Naive thymus-derived CD4-positive, alpha-beta T cell (primary cell): ENCODE data around the gene ANKRD39. TPM values are rescaled to one million over a fixed set of nuclear protein-coding genes. Genes with fewer than 3 reads are reported as not detected.

Experiments used
- ATAC-seq: fragments of 150-1000 bp; cut with Tn5 transposase; 2 replicates; pipeline ENCODE4 v1.10.0; 2021; ENCODE audit warnings: mild to moderate bottlenecking, moderate library complexity
- CTCF ChIA-PET: fragments of 350-600 bp; sonication (Branson Sonifier 250); formaldehyde crosslinking; loops from one replicate; lab custom pipeline; 2021; ENCODE audit warnings: antibody characterized with exemption; lab: Charles Lee
- POLR2A ChIA-PET: fragments of 350-600 bp; sonication (Branson Sonifier 250); formaldehyde crosslinking; loops from one replicate; lab custom pipeline; 2021; ENCODE audit warnings: antibody characterized with exemption, inconsistent platforms; lab: Charles Lee
- DNase-seq, 9 donors: peaks; one replicate each; pipeline versions ENCODE4 v3.0.0 to v3.0.0-alpha.2; 2020 to 2022; ENCODE audit warnings: mixed read lengths in 1 of 9
- H3K27ac ChIP-seq: one replicate; pipeline ENCODE4 v1.7.0; 2013; ENCODE audit warnings: mild to moderate bottlenecking, low read depth, low read length, moderate library complexity
- H3K27me3 ChIP-seq, 2 donors: one replicate each; pipeline ENCODE4 v1.7.0; 2013; ENCODE audit warnings: low read length in 2 of 2, mild to moderate bottlenecking in 2 of 2, moderate library complexity in 2 of 2; ENCODE audit not compliant: control insufficient read depth in 2 of 2, insufficient read depth in 2 of 2
- H3K36me3 ChIP-seq, 3 experiments: 1 replicate in 2 of 3; 2 replicates in 1 of 3; pipeline ENCODE4 v1.7.0; 2013; ENCODE audit warnings: low read length in 3 of 3, mild to moderate bottlenecking in 3 of 3, moderate library complexity in 1 of 3; ENCODE audit not compliant: insufficient read depth in 3 of 3, control insufficient read depth in 2 of 3
- H3K4me1 ChIP-seq, 2 donors: one replicate each; pipeline ENCODE4 v1.7.0; 2013; ENCODE audit warnings: low read length in 2 of 2, mild to moderate bottlenecking in 2 of 2, moderate library complexity in 1 of 2; ENCODE audit not compliant: control insufficient read depth in 2 of 2, insufficient read depth in 2 of 2
- H3K4me3 ChIP-seq: 2 replicates; pipeline ENCODE4 v1.7.0; 2013; ENCODE audit warnings: mild to moderate bottlenecking, low read length
- H3K9me3 ChIP-seq, 3 experiments: 1 replicate in 2 of 3; 2 replicates in 1 of 3; pipeline ENCODE4 v1.7.0; 2013; ENCODE audit warnings: low read length in 3 of 3; ENCODE audit not compliant: control insufficient read depth in 2 of 3
- H3K27ac Mint-ChIP-seq, 9 donors: one replicate each; pipeline ENCODE4 v1.8.0; 2020 to 2022; ENCODE audit warnings: mixed read lengths in 9 of 9, mild to moderate bottlenecking in 8 of 9, moderate library complexity in 5 of 9, inconsistent platforms in 2 of 9
- H3K27me3 Mint-ChIP-seq, 5 donors: one replicate each; pipeline ENCODE4 v1.8.0; 2021 to 2022; ENCODE audit warnings: mixed read lengths in 5 of 5, mild to moderate bottlenecking in 1 of 5
- H3K36me3 Mint-ChIP-seq, 5 donors: one replicate each; pipeline ENCODE4 v1.8.0; 2020 to 2022; ENCODE audit warnings: mixed read lengths in 5 of 5, mild to moderate bottlenecking in 3 of 5, inconsistent platforms in 1 of 5
- H3K4me1 Mint-ChIP-seq, 7 donors: one replicate each; pipeline ENCODE4 v1.8.0; 2020 to 2022; ENCODE audit warnings: mixed read lengths in 7 of 7, mild to moderate bottlenecking in 3 of 7, inconsistent platforms in 1 of 7
- H3K4me3 Mint-ChIP-seq, 10 donors: one replicate each; pipeline ENCODE4 v1.8.0; 2020 to 2022; ENCODE audit warnings: mild to moderate bottlenecking in 10 of 10, mixed read lengths in 10 of 10, moderate library complexity in 6 of 10, inconsistent platforms in 2 of 10
- H3K9me3 Mint-ChIP-seq, 11 donors: one replicate each; pipeline ENCODE4 v1.8.0; 2020 to 2022; ENCODE audit warnings: mixed read lengths in 11 of 11, mild to moderate bottlenecking in 4 of 11, inconsistent platforms in 1 of 11, moderate library complexity in 1 of 11
- intact Hi-C, 2 donors: fragments of 100-400 bp; cut with micrococcal nuclease; formaldehyde crosslinking; loops; one replicate each; pipeline ENCODE4 v1.15.1; 2023
- polyA plus RNA-seq, 2 donors: library from polyadenylated mRNA; unstranded; fragments of 300-500 nt; fragmentation: Illumina TruSeq; gene quantifications; one replicate each; pipeline ENCODE4 v1.2.3, GENCODE V29; 2021
- total RNA-seq, 6 experiments: library from RNA in 5 of 6; stranded (reverse) in 5 of 6; gene quantifications; 1 replicate in 5 of 6; 2 replicates in 1 of 6; pipeline ENCODE4 v1.2.3 and lab custom pipeline; 2021 to 2026

The ANKRD39 gene, protein sequence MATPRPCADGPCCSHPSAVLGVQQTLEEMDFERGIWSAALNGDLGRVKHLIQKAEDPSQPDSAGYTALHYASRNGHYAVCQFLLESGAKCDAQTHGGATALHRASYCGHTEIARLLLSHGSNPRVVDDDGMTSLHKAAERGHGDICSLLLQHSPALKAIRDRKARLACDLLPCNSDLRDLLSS
- 10 to 100 TPM; 12.0 to 38.4 (median 16.4) TPM for total RNA-seq
- polyA plus RNA-seq, result 10 to 100 TPM; 15.6 to 19.9 TPM
- 3.0 reads per million, percentile 16 among the genes with 10 or more reads in this experiment for total RNA-seq (lab: John Stamatoyannopoulos, UW)

DNA sequence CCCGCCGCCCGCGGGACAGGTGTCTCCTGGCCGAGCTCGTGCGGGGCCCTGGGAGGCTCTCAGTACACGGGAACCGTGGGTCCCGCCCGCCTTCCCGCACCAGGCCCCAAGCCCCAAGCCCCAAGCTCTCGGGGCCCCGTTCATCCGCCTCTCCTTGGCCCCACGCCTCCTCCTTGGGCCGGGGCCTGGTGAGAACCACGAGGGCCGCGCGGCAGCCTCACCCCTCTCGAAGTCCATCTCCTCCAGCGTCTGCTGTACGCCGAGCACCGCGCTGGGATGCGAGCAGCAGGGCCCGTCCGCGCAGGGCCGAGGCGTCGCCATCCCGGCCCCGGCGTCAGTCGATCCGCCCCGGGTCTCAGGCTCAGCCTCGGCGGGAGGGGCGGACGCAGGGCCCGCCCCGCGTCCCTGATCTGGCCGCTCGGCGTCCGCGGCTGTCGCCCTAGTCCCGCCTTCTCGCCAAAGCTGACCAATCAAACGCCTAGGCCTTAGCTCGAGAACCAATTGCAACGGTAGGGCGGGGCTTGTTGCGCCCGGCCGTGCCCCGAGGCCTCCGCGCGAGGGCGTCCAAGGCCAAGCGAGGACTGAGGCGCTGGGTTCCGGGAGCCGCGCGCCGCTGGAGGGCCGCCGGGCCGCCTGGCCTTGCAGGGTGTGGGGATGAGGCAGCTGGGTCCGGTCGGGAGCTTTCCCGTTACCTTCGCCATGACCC lies at the start of gene ANKRD39:
Gene ANKRD39, minus strand, starts transcription at position 350 of the 706 bp plus-strand sequence. Its CDS starts 29 bp downstream, at position 321.
- ChIA-PET POLR2A (interaction anchor here (0.5 to 15.0 kb wide), 23 partner anchors 11 to 255 kb away, joined by 3 to 288 read pairs (median 5); partner anchors contain the start of genes ANKRD23, ANKRD36, CNNM3 and SEMA4C), CTCF (interaction anchor here (0.6 to 5.1 kb wide), 33 partner anchors 9 to 255 kb away, joined by 3 to 144 read pairs (median 4); partner anchors contain the start of genes ANKRD36, CNNM3, CNNM4 and FAHD2B)
- H3K9me3 Mint-ChIP-seq, result peaks cover 0 to 4% (median 0%) of the 10 kb centered on the region in 11 donors
- DNase-seq (peak; percentile 96 to 99 (median 99)), ATAC-seq (peak; percentile 96)
- no peaks in the 10 kb centered on the region for H3K27me3 Mint-ChIP-seq
- peak within 1 kb of the TSS; percentile 62 to 92 (median 84) for H3K27ac Mint-ChIP-seq
- H3K4me1 Mint-ChIP-seq, result peaks cover 21 to 53% (median 45%) of the 10 kb centered on the region in 7 donors
- Histone ChIP-seq H3K4me1 (peaks cover 14 to 16% of the 10 kb centered on the region in 2 donors), H3K4me3 (peak within 1 kb of the TSS; percentile 72), H3K9me3 (no peaks in the 10 kb centered on the region), H3K27ac (peak within 1 kb of the TSS; percentile 79), H3K27me3 (no peaks in the 10 kb centered on the region), H3K36me3 (peaks cover 0 to 41% (median 6%) of the 10 kb centered on the region in 3 experiments)
- H3K4me3 Mint-ChIP-seq, result peak within 1 kb of the TSS; percentile 85 to 93 (median 89)
- intact Hi-C loops, result loop anchor here (1.0 to 5.0 kb wide), 16 partner anchors 10 to 321 kb away; partner anchors contain the start of genes CNNM3 (in 2 of the 2), CNNM4 (in 2 of the 2), ANKRD36 (in 1 of the 2) and ARID5A (in 1 of the 2)
- H3K36me3 Mint-ChIP-seq, result peaks cover 0 to 25% (median 14%) of the 10 kb centered on the region in 5 donors

DNA sequence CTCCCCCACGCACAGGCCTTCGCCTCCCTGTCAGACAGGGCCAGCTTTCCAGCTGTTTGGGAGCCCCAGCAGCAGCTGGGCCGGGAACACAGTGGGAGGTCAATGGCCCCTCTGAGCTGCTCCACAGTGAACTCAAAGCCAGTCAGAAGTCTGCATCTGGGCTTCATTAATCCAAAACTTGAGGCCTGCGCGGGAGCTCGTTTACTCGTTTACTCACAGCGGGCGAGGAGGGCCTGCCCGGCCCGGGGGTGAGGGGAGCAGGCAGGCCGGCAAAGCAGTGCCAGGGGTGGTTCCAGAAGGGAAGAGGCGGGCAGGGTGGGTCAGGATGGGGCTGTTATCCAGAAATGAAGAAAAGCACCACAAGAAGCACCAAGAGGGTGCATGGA lies 48.9 kb upstream of the ANKRD39 start:
- Mint-ChIP-seq H3K4me1 (peaks cover 8 to 39% (median 33%) of the 10 kb centered on the region in 7 donors), H3K4me3 (no peak overlapping the region), H3K27ac (peak overlapping the region in 1 of 9 donors; percentile 58), H3K27me3 (peaks cover 0 to 7% (median 0%) of the 10 kb centered on the region in 5 donors), H3K9me3 (no peaks in the 10 kb centered on the region), H3K36me3 (no peaks in the 10 kb centered on the region)
- ATAC-seq, result no peak
- H3K27ac ChIP-seq, result no peak overlapping the region
- no peaks in the 10 kb centered on the region for H3K4me1 ChIP-seq
- no peaks in the 10 kb centered on the region for H3K36me3 ChIP-seq
- no peak for DNase-seq
- CTCF ChIA-PET, result interaction anchor here (1.6 kb wide), 1 partner anchor 44 kb away, joined by 4 read pairs; no protein-coding TSS in a partner anchor
- intact Hi-C loops, result no loop called here
- H3K27me3 ChIP-seq, result no peaks in the 10 kb centered on the region
- H3K4me3 ChIP-seq, result no peak overlapping the region
- H3K9me3 ChIP-seq, result no peaks in the 10 kb centered on the region
- POLR2A ChIA-PET, result no interaction called here

DNA sequence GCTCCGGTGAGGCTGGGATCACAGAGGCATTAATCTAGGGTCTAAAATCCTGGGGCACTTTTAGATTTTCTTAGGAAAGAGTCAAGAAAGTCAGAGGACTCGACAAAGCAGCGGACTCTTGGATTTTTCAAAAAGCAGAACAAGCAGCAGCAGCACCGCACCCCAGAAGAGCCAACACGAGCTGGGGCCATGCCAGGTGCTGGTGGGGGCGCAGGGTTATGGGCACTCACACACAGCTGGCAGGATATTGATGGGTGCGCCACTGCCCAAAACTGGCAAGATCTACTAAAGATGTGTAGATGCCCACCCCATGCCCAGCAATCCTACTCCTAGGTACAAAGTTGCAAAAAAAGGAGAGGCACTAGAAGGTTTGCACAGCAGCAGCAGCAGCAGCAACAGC lies 46.0 kb upstream of the ANKRD39 start:
- Mint-ChIP-seq H3K36me3 (no peaks in the 10 kb centered on the region), H3K4me3 (peak overlapping the region in 1 of 10 donors; percentile 25), H3K4me1 (peaks cover 6 to 20% (median 14%) of the 10 kb centered on the region in 7 donors), H3K27me3 (no peaks in the 10 kb centered on the region), H3K27ac (peak overlapping the region in 3 of 9 donors; percentile 38 to 54 (median 43)), H3K9me3 (peaks cover 0 to 2% (median 0%) of the 10 kb centered on the region in 11 donors)
- no peak overlapping the region for H3K4me3 ChIP-seq
- intact Hi-C loops, result no loop called here
- no peak overlapping the region for H3K27ac ChIP-seq
- POLR2A ChIA-PET, result interaction anchor here (0.6 to 2.1 kb wide), 5 partner anchors 8 to 43 kb away, joined by 3 to 9 read pairs (median 3); no protein-coding TSS in a partner anchor
- no peak for ATAC-seq
- no peaks in the 10 kb centered on the region for H3K27me3 ChIP-seq
- CTCF ChIA-PET, result no interaction called here
- no peak for DNase-seq
- H3K9me3 ChIP-seq, result no peaks in the 10 kb centered on the region
- H3K36me3 ChIP-seq, result no peaks in the 10 kb centered on the region
- no peaks in the 10 kb centered on the region for H3K4me1 ChIP-seq

DNA sequence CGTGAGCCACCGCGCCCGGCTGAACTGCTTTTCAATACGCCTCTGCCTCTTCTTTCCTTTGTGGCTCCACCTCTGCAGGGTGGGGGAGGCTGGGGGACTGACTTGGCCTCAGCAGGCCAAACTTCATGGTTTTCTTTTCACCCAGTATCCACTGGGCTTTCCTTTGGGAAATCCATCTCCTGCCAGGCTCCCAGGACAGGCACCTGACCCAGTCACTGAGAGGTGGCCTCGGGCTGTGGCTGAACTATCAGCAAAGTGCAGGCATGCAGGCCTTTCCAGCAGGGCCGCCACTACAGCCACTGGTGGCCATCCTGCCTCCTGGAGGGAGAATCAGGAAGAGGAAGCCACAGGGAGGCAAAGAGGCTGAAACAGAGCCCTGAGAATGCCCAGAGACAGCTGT lies 45.5 kb upstream of the ANKRD39 start:
- Mint-ChIP-seq H3K27ac (no peak overlapping the region), H3K27me3 (no peaks in the 10 kb centered on the region), H3K4me3 (no peak overlapping the region), H3K4me1 (peaks cover 9 to 24% (median 18%) of the 10 kb centered on the region in 7 donors), H3K36me3 (no peaks in the 10 kb centered on the region), H3K9me3 (peaks cover 0 to 4% (median 0%) of the 10 kb centered on the region in 11 donors)
- intact Hi-C loops, result no loop called here
- CTCF ChIA-PET, result no interaction called here
- no peak for DNase-seq
- Histone ChIP-seq H3K9me3 (no peaks in the 10 kb centered on the region), H3K36me3 (no peaks in the 10 kb centered on the region), H3K27ac (no peak overlapping the region), H3K27me3 (no peaks in the 10 kb centered on the region), H3K4me1 (no peaks in the 10 kb centered on the region), H3K4me3 (no peak overlapping the region)
- ATAC-seq, result no peak
- POLR2A ChIA-PET, result interaction anchor here (1.0 to 2.1 kb wide), 4 partner anchors 8 to 41 kb away, joined by 3 to 9 read pairs (median 5); no protein-coding TSS in a partner anchor

DNA sequence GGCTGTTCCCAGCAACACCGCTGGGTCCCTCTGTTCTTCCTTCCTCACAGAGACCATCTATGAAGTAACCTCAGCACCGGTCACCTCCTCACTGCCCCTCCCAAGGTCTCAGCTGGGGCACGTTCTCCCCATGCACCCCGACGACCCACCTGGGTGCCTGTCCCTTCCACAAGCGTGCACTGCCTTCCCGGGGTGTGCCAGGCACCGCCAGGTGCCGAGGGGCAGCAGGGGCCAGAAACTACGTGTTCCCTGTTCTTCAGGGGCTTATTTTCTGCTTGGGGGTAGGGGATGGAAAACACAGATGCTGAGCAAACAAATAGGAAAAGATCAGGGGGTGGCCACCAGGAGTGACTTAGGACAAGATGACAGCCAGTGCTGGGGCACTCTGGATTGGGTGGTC lies 42.4 kb upstream of the ANKRD39 start:
- intact Hi-C loops, result no loop called here
- no peaks in the 10 kb centered on the region for H3K27me3 Mint-ChIP-seq
- no peak overlapping the region for H3K27ac ChIP-seq
- H3K4me3 Mint-ChIP-seq, result no peak overlapping the region
- peaks cover 0 to 4% (median 0%) of the 10 kb centered on the region in 11 donors for H3K9me3 Mint-ChIP-seq
- peaks cover 22 to 53% (median 45%) of the 10 kb centered on the region in 7 donors for H3K4me1 Mint-ChIP-seq
- CTCF ChIA-PET, result no interaction called here
- no peaks in the 10 kb centered on the region for H3K9me3 ChIP-seq
- H3K4me3 ChIP-seq, result no peak overlapping the region
- no peaks in the 10 kb centered on the region for H3K36me3 Mint-ChIP-seq
- DNase-seq, result no peak
- peak overlapping the region in 3 of 9 donors; percentile 8 to 87 (median 68) for H3K27ac Mint-ChIP-seq
- H3K4me1 ChIP-seq, result peaks cover 11 to 18% of the 10 kb centered on the region in 2 donors
- no peaks in the 10 kb centered on the region for H3K36me3 ChIP-seq
- H3K27me3 ChIP-seq, result no peaks in the 10 kb centered on the region
- ATAC-seq, result no peak
- POLR2A ChIA-PET, result interaction anchor here (0.6 to 1.3 kb wide), 3 partner anchors 9 to 17 kb away, joined by 3 read pairs; no protein-coding TSS in a partner anchor

DNA sequence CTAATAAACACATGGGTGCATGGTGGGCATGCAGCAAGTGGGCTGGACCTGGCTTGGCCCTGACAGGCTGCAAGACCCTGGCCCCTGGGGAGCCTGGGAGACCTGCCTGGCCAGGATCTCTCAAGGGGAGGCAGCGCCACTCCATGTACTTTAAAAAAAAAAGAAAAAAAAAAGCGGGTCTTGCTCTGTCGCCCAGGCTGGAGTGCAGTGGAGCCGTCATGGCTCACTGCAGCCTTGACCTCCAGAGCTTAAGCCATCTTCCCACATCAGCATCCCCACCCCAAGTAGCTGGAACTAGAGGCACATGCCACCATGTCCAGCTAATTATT lies 41.6 kb upstream of the ANKRD39 start:
- H3K4me3 Mint-ChIP-seq, result no peak overlapping the region
- H3K27ac Mint-ChIP-seq, result peak overlapping the region in 1 of 9 donors; percentile 64
- ChIA-PET CTCF (interaction anchor here (0.9 kb wide), 1 partner anchor 51 kb away, joined by 3 read pairs; no protein-coding TSS in a partner anchor), POLR2A (interaction anchor here (0.6 to 1.5 kb wide), 6 partner anchors 10 to 363 kb away, joined by 3 to 5 read pairs (median 3); partner anchors contain the start of gene ARID5A)
- no peak for ATAC-seq
- H3K9me3 Mint-ChIP-seq, result peaks cover 0 to 4% (median 0%) of the 10 kb centered on the region in 11 donors
- Histone ChIP-seq H3K9me3 (no peaks in the 10 kb centered on the region), H3K36me3 (no peaks in the 10 kb centered on the region), H3K27ac (no peak overlapping the region), H3K4me3 (no peak overlapping the region), H3K27me3 (no peaks in the 10 kb centered on the region), H3K4me1 (peaks cover 11 to 20% of the 10 kb centered on the region in 2 donors)
- intact Hi-C loops, result no loop called here
- peaks cover 27 to 58% (median 50%) of the 10 kb centered on the region in 7 donors for H3K4me1 Mint-ChIP-seq
- no peaks in the 10 kb centered on the region for H3K36me3 Mint-ChIP-seq
- DNase-seq, result no peak
- no peaks in the 10 kb centered on the region for H3K27me3 Mint-ChIP-seq
